GM19463 (cell line): ENCODE data around the gene PIK3R5.

Source experiments
- ATAC-seq: cut with Tn5 transposase; IDR thresholded peaks from one replicate; pipeline ENCODE4 v1.9.1; 2021; ENCODE audit warnings: mild to moderate bottlenecking, moderate library complexity; ENCODE audit not compliant: unreplicated experiment

PIK3R5 gene

DNA sequence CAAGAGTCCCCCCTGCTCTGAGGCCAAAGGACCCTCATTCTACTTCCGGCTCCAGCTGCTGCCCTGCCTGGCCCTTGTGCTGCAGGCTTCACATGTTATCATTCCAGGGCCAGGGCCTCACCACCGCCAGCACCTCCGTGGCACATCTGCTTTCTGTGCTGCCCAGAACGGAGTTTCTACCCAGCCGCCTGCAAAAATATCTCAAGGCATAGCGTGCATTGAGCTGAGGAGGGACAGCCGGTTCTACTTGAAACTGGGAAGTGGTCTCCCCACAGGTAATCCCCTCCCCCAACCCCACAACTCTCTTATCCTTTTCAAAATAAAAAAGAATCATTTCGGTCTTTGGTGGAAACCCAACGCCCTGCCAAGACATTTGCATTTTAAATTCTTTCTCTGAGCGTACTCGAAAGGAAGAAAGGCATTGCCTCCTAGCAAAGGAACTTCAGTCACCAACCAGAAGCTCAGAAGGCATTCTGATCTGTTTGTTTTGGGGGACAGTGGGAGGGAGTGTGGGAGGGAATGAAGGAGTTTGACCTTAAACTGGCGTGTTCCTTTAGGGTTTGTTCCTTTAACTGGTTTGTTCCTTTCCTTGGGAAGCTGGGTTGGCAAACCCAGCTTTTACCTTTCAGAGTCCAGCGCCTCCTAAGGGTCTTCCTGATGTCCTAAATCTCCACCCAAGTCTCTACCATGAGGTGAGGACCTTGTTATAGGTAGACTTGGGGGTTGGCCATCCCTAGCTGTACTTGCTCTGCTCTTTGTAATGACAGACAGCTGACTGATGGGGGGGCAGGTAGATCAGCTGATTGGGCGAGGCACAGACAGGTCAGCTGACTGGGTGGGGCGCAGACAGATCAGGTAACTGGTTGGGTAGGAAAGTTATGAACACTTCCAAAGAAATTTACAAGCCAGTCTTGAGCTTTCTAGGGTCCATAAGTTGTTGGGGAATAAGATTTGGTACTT lies 64.6 kb downstream of the PIK3R5 start:
- ATAC-seq = no peak

- ATAC-seq = no peak
Observed at GRCh38 chr17:8900207-8900606, 65.3 kb downstream of the PIK3R5 start.

GRCh38 chr17:8898636-8899035 lies 66.9 kb downstream of the PIK3R5 start:
- ATAC-seq = no peak

- ATAC-seq = no peak
Observed at GRCh38 chr17:8898126-8898525, 67.4 kb downstream of the PIK3R5 start.

GRCh38 chr17:8896641-8897635 lies 68.6 kb downstream of the PIK3R5 start:
- ATAC-seq = no peak

DNA sequence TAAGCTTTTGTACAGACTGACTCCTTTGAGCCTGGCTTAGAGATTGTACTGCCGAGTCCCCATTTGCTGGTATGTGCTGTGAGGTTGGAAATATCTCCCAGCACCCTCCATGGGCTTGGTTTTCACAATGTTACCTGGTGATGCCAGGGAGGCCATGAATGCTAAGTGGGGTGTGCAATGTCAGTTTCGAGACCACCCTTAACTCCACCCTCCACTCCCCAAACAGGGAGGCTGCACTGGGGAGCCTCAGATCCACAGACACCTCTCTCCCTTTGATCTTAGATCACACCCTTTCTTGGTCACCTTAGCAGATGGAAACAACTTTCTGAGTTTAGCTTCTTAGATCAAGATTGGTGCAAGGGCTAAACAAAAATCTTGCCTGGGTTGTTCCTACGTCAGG lies 69.4 kb downstream of the PIK3R5 start:
- no peak for ATAC-seq

DNA sequence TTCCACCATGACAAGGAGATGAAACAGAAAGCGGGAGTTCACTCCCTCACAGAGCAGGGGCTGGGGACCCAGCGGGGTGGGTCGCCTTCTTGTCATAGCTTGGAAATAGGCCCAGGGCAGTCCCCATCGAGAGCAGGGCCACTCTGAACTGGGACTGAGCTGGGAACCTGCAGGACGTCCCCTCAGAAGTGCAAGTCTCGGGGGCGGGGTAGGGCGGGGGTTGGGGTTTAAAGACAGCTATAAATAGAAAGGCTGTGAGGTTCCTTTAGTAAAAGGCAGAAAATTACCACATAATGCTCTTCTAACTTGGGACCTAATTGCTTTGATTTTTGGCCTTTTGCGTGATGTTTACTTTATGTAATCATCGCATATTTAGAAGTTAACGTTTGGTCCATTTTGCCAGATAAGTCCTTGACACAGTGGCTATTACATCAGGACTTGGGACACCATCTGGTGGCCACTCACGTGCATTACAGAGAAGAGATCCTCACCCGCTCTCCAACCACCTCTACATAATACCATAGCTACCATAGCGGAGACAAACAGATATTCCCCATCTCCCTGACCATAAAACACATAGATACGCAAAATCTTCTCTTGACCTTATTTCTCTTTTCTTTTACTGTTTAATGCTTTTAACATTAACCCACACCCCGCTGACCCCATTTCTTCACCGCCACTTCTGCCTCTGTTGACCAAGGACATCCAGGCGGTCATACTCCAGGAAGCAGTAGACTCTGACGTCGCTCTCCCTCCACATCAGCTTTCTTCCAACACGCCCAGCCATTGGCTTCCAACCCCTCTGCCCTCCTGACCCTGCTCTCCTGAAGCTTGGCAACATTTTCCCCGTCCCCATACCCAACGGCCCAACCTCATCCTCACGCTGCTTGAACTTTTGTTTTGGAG lies 70.6 kb downstream of the PIK3R5 start:
- peak; percentile 44 for ATAC-seq

DNA sequence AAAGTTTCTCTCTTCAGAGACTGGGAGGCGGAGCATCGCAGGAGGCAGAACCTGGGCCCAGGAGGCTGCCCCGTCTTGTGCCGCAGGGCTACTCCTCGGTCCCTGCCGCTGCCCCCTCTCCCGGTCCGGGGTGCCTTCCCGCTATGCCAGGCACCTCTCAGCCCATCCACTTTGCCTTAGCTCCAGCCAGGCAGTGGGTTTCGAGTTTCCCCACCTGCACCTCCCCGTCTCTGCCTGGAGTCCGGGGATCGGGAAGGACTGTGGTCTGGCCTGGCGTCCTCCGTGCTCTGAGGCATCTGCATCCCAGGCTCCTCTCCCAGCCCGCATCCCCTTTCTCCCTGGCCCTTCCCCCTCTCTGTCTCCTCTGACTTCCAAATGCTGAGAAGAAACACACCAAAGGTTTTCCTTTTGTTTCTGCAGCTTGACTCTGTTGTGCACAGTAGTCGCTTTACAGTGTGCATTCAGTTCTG lies 71.3 kb downstream of the PIK3R5 start:
- no peak for ATAC-seq

DNA sequence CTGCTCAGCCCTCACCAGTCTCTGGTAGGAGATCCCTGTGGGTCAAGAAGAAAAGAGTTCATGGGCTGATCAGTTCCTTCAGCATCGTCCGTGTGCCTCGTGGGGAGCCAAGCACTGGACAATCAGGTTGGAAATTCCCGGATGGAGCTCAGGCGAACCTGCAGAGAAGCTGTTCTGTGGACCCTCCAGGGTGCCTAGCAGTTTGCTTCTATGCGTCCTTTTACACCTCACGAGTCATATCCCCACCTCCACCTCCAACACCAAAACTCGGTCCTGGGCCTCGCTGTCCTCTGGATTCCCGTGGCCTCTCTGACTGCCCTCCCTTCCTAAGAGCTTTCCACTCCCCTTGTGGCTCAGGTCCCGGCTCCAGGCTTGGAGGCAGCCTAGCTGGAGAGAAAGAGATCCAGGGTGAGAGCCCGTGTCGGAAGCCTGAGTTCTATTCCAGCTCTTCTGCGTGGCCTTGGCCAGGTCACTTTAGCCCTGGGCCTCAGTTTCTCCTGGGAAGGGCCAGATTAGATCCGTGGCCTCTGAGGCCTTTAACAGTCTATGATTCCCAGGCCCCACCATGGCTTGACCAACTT lies 71.8 kb downstream of the PIK3R5 start:
- ATAC-seq = no peak

DNA sequence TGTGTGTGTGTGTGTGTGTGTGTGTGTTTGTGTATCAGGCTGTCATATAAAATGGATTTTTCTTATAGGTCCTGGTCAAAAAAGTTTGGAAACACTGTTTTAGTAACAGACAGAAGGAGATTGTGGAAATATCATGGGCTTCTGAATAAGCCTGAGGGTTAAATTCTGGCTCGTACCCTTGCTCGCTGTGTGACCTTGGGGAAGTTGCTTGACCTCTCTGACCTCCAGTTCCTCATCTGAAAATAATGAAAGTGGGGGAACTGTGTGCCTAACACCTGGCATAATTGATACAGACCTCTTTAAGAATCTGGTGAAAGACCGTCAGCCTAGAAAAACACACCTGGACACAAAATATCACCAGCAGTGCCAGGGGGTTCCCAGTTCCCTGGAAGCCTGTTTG lies 72.4 kb downstream of the PIK3R5 start:
- no peak for ATAC-seq

DNA sequence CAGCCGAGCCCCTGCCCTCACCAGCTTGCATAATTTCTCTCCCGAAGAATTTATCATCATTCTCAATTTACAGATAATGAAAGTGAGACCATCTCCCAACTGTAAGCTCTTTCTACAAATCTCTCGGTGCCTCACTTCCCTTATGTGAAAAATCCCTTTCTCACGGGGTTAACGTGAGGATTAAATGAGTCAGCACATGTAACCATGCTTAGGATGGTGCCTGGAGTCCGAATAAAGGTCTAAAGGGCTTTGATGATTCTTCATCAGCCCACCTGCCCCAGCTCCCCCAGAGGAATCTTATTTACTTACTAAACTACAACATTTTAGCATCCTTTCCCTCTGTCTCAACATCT lies 73.2 kb downstream of the PIK3R5 start:
- peak; percentile 43 for ATAC-seq

- ATAC-seq = no peak
Observed at GRCh38 chr17:8890671-8891070, 74.8 kb downstream of the PIK3R5 start.

DNA sequence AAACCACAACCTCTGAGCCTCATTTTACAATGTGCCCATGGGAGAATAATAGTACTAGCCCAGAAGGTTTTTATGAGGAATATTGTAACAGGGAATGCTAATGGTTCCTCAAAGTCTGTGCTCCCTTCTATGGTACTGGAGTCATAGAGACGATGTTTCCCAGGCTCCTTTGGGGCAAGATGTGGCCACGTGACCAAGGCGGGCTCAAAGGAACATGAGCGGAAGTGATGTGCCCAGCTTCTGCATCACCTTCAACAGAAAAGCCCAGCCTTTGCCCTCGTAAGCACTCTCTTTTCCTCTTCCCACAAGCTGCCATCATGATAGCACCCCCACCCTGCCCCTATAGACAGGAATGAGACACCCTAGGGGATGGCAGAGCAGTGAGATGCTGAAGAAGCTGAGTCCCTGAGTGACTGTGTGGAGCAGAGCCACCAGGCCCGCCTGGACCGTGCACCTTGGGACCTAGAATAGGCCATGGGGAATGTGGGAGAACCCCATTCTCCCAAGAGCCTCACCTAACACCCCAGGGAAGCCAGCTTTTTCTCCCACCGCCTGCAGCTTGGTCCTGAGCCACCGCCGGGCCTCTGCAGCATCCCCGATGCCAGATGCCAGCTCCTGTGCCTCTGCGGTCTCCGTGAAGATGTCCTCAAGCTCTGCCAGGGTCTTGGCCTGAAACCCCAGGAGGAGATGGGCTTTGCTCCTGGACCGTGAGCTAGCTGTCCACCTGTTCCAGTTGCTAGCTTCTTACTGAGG lies 75.9 kb downstream of the PIK3R5 start:
- ATAC-seq = no peak

- no peak for ATAC-seq
Observed at GRCh38 chr17:8888704-8889302, 76.7 kb downstream of the PIK3R5 start.

GRCh38 chr17:8887834-8888703 lies 77.4 kb downstream of the PIK3R5 start:
- no peak for ATAC-seq

DNA sequence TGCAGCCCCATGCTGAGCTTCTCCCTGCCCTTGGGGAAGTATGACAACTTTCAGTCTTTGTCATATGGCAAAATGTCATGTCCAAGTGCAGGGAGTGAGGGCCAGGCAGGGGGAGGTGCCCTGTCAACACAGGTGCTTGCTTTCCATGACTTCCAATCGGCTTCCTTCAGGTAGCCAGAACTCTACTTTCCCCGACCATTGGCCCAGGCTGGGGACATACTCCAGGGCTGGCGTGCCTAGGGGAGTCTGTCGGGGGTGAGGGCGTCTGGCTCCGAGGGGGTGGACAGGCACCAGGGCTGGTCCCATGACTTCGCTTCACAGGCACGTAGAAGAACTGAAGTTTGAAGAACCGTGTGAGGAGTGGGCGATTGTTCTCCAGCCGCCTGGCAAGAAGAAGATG lies 78.2 kb downstream of the PIK3R5 start:
- no peak for ATAC-seq

DNA sequence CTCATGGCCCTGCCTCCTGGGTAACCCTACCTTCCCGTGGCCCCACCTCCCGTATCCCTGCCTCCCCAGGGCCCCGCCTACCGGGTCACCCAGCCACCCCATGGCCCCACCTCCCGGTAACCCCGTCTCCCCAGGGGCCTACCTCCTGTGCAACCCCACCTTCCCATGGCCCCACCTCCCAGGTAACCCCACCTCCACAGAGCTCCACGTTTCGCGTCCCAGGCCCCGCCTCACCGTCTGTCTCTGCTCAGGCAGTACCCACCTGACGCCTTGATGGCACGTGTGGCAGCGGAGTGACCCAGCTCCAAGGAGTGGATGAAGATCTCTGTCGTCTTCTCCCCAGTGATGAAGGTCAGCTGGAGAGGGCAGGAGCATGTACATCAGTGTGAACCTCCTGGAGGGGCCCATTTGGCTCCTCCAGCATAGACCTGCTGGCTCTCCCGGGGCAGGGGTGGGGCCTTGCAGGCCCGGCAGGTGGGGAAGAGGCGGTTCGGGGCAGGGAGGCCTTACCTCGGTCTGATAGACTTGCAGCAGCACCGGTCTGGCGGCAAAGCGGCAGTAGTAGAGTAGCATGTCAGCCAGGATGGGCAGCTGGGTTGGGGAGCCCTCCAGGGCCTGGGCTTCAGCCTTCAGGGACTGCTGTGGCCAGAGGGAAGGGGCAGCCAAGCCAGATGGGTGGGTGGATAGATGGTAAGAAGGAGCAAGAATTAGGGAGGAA lies 79.4 kb downstream of the PIK3R5 start:
- no peak for ATAC-seq
